Epithelial cell of esophagus (primary cell): Measurements from ENCODE around the gene SIGLEC5.

Source experiments
- DNase-seq: peaks from one replicate; pipeline ENCODE4 v3.0.0; 2010; ENCODE audit warnings: low read depth
- H3K4me3 ChIP-seq: 2 replicates; pipeline ENCODE4 v1.5.1; 2011; ENCODE audit warnings: mild to moderate bottlenecking, low read length, control low read depth
- TF ChIP-seq, protein P1 (sequence below): IDR thresholded peaks from 2 replicates; pipeline ENCODE4 v1.5.1; 2011; ENCODE audit warnings: low read depth, mild to moderate bottlenecking, low read length, control low read depth, inconsistent platforms; ENCODE audit not compliant: insufficient read depth; ENCODE audit errors: missing control alignments

The SIGLEC5 gene

GRCh38 chr19:51565583-51565982 lies 64.6 kb downstream of the SIGLEC5 start:
- TF ChIP-seq, protein P1, sequence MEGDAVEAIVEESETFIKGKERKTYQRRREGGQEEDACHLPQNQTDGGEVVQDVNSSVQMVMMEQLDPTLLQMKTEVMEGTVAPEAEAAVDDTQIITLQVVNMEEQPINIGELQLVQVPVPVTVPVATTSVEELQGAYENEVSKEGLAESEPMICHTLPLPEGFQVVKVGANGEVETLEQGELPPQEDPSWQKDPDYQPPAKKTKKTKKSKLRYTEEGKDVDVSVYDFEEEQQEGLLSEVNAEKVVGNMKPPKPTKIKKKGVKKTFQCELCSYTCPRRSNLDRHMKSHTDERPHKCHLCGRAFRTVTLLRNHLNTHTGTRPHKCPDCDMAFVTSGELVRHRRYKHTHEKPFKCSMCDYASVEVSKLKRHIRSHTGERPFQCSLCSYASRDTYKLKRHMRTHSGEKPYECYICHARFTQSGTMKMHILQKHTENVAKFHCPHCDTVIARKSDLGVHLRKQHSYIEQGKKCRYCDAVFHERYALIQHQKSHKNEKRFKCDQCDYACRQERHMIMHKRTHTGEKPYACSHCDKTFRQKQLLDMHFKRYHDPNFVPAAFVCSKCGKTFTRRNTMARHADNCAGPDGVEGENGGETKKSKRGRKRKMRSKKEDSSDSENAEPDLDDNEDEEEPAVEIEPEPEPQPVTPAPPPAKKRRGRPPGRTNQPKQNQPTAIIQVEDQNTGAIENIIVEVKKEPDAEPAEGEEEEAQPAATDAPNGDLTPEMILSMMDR, result no peak
- no peak overlapping the region for H3K4me3 ChIP-seq
- DNase-seq, result no peak

GRCh38 chr19:51564791-51565190 lies 65.4 kb downstream of the SIGLEC5 start:
- TF ChIP-seq, protein P1, result no peak
- DNase-seq, result no peak
- H3K4me3 ChIP-seq, result no peak overlapping the region
